Activated T-cell treated with anti-CD3 and anti-CD28 coated beads, Interleukin-2, amount 50 U/mL, for 24 hours (primary cell): ENCODE results near the gene PCIF1.
"Not testable (repeated sequence)": the region's sequence is repeated elsewhere in the genome, so short reads cannot be mapped to it uniquely, and the experiment has no call there.

ENCODE experiments used
- DNase-seq: peaks from one replicate; pipeline ENCODE4 v3.0.0-alpha.2; 2020
- H3K27ac Mint-ChIP-seq: 2 replicates; pipeline ENCODE4 v1.8.0; 2020; ENCODE audit warnings: mild to moderate bottlenecking, mixed read lengths
- H3K27me3 Mint-ChIP-seq: 2 replicates; pipeline ENCODE4 v1.8.0; 2020; ENCODE audit warnings: mixed read lengths
- H3K36me3 Mint-ChIP-seq: 2 replicates; pipeline ENCODE4 v1.8.0; 2020; ENCODE audit warnings: low read depth, mixed read lengths
- H3K4me1 Mint-ChIP-seq: 2 replicates; pipeline ENCODE4 v1.8.0; 2020; ENCODE audit warnings: low read depth, mixed read lengths
- H3K4me3 Mint-ChIP-seq: 2 replicates; pipeline ENCODE4 v1.8.0; 2020; ENCODE audit warnings: mild to moderate bottlenecking, moderate library complexity, mixed read lengths
- H3K9me3 Mint-ChIP-seq: 2 replicates; pipeline ENCODE4 v1.8.0; 2020; ENCODE audit warnings: mixed read lengths

Gene PCIF1

GRCh38 chr20:45927071-45927878 lies 7.2 kb upstream of the PCIF1 start:
- H3K4me1 Mint-ChIP-seq = peaks cover 2% of the 10 kb centered on the region
- H3K27me3 Mint-ChIP-seq = no peaks in the 10 kb centered on the region
- H3K4me3 Mint-ChIP-seq = no peak overlapping the region
- no peaks in the 10 kb centered on the region for H3K9me3 Mint-ChIP-seq
- no peak overlapping the region for H3K27ac Mint-ChIP-seq
- no peak for DNase-seq
- peaks cover 3% of the 10 kb centered on the region for H3K36me3 Mint-ChIP-seq

GRCh38 chr20:45931680-45932079 lies 2.8 kb upstream of the PCIF1 start:
- H3K27me3 Mint-ChIP-seq, H3K9me3 Mint-ChIP-seq, DNase-seq, H3K27ac Mint-ChIP-seq, H3K4me3 Mint-ChIP-seq: not testable (repeated sequence)
- H3K4me1 Mint-ChIP-seq = peaks cover 16% of the 10 kb centered on the region
- peaks cover 17% of the 10 kb centered on the region for H3K36me3 Mint-ChIP-seq

GRCh38 chr20:45933266-45934045 lies 1.0 kb upstream of the PCIF1 start:
- Mint-ChIP-seq H3K4me1 (peaks cover 33% of the 10 kb centered on the region), H3K36me3 (peaks cover 33% of the 10 kb centered on the region), H3K9me3 (no peaks in the 10 kb centered on the region), H3K27me3 (no peaks in the 10 kb centered on the region), H3K4me3 (peak overlapping the region; percentile 99), H3K27ac (peak overlapping the region; percentile 100)
- DNase-seq = peak; percentile 76

- H3K4me3 Mint-ChIP-seq = peak overlapping the region; percentile 99
- peak overlapping the region; percentile 100 for H3K27ac Mint-ChIP-seq
- no peaks in the 10 kb centered on the region for H3K27me3 Mint-ChIP-seq
- H3K36me3 Mint-ChIP-seq = peaks cover 40% of the 10 kb centered on the region
- H3K9me3 Mint-ChIP-seq = no peaks in the 10 kb centered on the region
- no peak for DNase-seq
- peaks cover 36% of the 10 kb centered on the region for H3K4me1 Mint-ChIP-seq
Observed at GRCh38 chr20:45934046-45934585, 367 bp upstream of the PCIF1 start.

- Mint-ChIP-seq H3K27me3 (no peaks in the 10 kb centered on the region), H3K27ac (peak overlapping the region; percentile 96), H3K36me3 (peaks cover 53% of the 10 kb centered on the region), H3K4me3 (peak overlapping the region; percentile 99), H3K9me3 (no peaks in the 10 kb centered on the region), H3K4me1 (peaks cover 37% of the 10 kb centered on the region)
- no peak for DNase-seq
Observed at GRCh38 chr20:45935416-45936046, 1.0 kb downstream of the PCIF1 start.

- H3K4me3 Mint-ChIP-seq = no peak overlapping the region
- no peaks in the 10 kb centered on the region for H3K9me3 Mint-ChIP-seq
- H3K27ac Mint-ChIP-seq = peak overlapping the region; percentile 85
- peaks cover 59% of the 10 kb centered on the region for H3K36me3 Mint-ChIP-seq
- H3K4me1 Mint-ChIP-seq = peaks cover 37% of the 10 kb centered on the region
- no peak for DNase-seq
- no peaks in the 10 kb centered on the region for H3K27me3 Mint-ChIP-seq
Observed at GRCh38 chr20:45937765-45938164, 3.3 kb downstream of the PCIF1 start.

GRCh38 chr20:45938727-45939438 lies 4.4 kb downstream of the PCIF1 start:
- H3K9me3 Mint-ChIP-seq = no peaks in the 10 kb centered on the region
- peaks cover 37% of the 10 kb centered on the region for H3K4me1 Mint-ChIP-seq
- no peak overlapping the region for H3K4me3 Mint-ChIP-seq
- H3K27me3 Mint-ChIP-seq = no peaks in the 10 kb centered on the region
- peak overlapping the region; percentile 85 for H3K27ac Mint-ChIP-seq
- no peak for DNase-seq
- H3K36me3 Mint-ChIP-seq = peaks cover 68% of the 10 kb centered on the region

- H3K36me3 Mint-ChIP-seq = peaks cover 74% of the 10 kb centered on the region
- no peaks in the 10 kb centered on the region for H3K9me3 Mint-ChIP-seq
- DNase-seq = no peak
- no peaks in the 10 kb centered on the region for H3K27me3 Mint-ChIP-seq
- H3K27ac Mint-ChIP-seq = peak overlapping the region; percentile 31
- no peak overlapping the region for H3K4me3 Mint-ChIP-seq
- H3K4me1 Mint-ChIP-seq = peaks cover 49% of the 10 kb centered on the region
Observed at GRCh38 chr20:45940053-45940452, 5.6 kb downstream of the PCIF1 start.

- H3K4me1 Mint-ChIP-seq = peaks cover 48% of the 10 kb centered on the region
- no peaks in the 10 kb centered on the region for H3K9me3 Mint-ChIP-seq
- peaks cover 75% of the 10 kb centered on the region for H3K36me3 Mint-ChIP-seq
Observed at GRCh38 chr20:45940469-45940868, 6.0 kb downstream of the PCIF1 start.

GRCh38 chr20:45943613-45944012 lies 9.1 kb downstream of the PCIF1 start:
- peaks cover 35% of the 10 kb centered on the region for H3K4me1 Mint-ChIP-seq
- H3K27me3 Mint-ChIP-seq = no peaks in the 10 kb centered on the region
- H3K27ac Mint-ChIP-seq = peak overlapping the region; percentile 89
- H3K4me3 Mint-ChIP-seq = no peak overlapping the region
- no peaks in the 10 kb centered on the region for H3K9me3 Mint-ChIP-seq
- peaks cover 85% of the 10 kb centered on the region for H3K36me3 Mint-ChIP-seq
- DNase-seq = no peak

More at GRCh38 chr20:45940469-45940868, 6.0 kb downstream of the PCIF1 start:
- Mint-ChIP-seq H3K27me3 (no peaks in the 10 kb centered on the region), H3K4me3 (no peak overlapping the region), H3K27ac (no peak overlapping the region)
- no peak for DNase-seq

GRCh38 chr20:45944151-45944964 lies 9.9 kb downstream of the PCIF1 start:
- Mint-ChIP-seq H3K27me3 (no peaks in the 10 kb centered on the region), H3K36me3 (peaks cover 85% of the 10 kb centered on the region), H3K4me3 (no peak overlapping the region), H3K9me3 (no peaks in the 10 kb centered on the region), H3K4me1 (peaks cover 33% of the 10 kb centered on the region), H3K27ac (peak overlapping the region; percentile 89)
- DNase-seq = no peak

- Mint-ChIP-seq H3K4me3 (no peak overlapping the region), H3K9me3 (no peaks in the 10 kb centered on the region), H3K36me3 (peaks cover 85% of the 10 kb centered on the region), H3K27me3 (no peaks in the 10 kb centered on the region), H3K4me1 (peaks cover 30% of the 10 kb centered on the region), H3K27ac (peak overlapping the region; percentile 89)
- DNase-seq = no peak
Observed at GRCh38 chr20:45944965-45945677, 10.6 kb downstream of the PCIF1 start.

GRCh38 chr20:45945678-45946148 lies 11.2 kb downstream of the PCIF1 start:
- H3K27ac Mint-ChIP-seq = peak overlapping the region; percentile 90

More at GRCh38 chr20:45945678-45946148, 11.2 kb downstream of the PCIF1 start:
- DNase-seq = no peak
- Mint-ChIP-seq H3K9me3 (no peaks in the 10 kb centered on the region), H3K27me3 (no peaks in the 10 kb centered on the region), H3K4me1 (peaks cover 30% of the 10 kb centered on the region), H3K36me3 (peaks cover 87% of the 10 kb centered on the region), H3K4me3 (no peak overlapping the region)
